ENCODE results near the gene RGS4.

RGS4 gene

GRCh38 chr1:163069142-163069541, at the start of gene RGS4:
Gene RGS4, plus strand, starts transcription at chr1:163069361. Its CDS starts 124 bp downstream, at chr1:163069485.
- DNase-seq = no peak

- no peak for DNase-seq
These were observed 47.0 kb upstream of the RGS4 start for GRCh38 chr1:163022129-163022528.

DNA sequence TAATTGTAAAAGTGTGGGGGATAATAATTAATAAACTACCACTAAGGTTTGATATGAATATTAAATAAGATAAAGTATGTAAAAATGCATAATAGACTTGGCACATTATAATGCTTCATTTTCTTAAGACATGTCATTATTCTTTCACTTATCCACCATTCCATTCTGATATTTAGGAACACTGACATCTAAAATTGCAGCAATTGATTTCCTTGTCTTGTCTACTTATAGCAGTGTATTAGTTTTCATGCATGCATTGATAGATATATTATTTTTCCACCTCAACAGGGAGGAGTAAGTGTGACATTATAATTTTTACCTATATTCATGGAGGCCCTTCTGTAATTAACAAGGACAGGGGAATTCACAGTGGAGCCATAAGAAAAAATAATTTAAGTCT, 41.6 kb upstream of the RGS4 start:
- DNase-seq = no peak

GRCh38 chr1:163029901-163030300, 39.3 kb upstream of the RGS4 start:
- no peak for DNase-seq

DNA sequence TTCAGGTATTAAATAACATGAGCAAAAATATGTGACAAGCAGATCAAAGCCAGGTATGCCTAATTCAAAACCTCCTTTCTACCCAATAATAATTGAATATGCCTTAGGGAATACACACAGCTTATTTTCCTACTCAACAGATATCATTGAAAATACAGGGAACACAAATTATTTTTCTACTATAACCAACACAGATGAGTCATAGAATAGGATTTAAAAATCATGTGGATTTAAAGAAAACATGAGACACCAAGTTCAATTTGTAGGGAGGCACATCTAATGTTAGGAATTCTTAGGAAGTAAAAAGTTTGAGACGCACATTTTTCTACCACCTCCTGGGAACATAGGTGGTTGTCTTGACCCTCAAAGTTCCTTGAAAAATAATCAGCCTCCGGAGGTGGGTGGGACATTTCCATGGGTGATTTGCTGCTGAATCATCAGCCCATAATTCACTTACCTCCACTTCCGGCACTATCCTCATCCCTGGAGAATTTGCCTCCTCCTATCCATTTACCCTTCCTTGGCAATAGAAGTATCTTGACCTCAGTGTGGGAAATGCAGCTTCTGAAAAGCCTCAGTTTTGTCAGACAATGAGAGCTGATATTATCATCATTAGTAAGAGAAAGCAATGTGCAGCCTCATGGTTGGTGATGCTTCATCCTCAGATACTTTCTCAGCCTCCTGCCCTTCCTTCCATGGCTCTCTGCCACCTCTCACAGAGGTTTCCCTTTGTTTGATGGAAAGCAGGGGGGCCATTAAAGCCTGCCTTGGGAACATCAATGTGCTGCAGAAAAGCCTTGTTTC, 33.5 kb upstream of the RGS4 start:
- no peak for DNase-seq

- no peak for DNase-seq
These were observed 32.5 kb upstream of the RGS4 start for GRCh38 chr1:163036671-163037070.

GRCh38 chr1:163038928-163039706, 30.0 kb upstream of the RGS4 start:
- DNase-seq = no peak

DNA sequence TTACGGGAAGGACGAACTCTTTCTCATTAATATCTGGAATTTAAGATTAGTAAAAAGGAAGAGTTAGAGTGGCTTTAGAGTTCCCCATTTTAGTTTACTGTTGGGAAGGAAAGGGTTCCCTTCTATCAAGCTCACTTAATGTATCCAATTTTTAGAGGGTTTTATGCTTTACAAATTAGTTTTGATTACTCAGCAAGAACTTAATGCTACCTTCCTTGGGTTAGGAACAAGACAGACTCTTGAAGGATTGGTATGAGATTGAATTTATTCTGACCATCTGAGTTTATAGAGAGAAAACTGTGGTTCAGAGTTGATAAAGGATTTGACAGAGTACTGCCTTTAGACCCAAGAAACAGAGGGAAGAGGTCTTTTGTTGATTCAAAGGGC, 29.5 kb upstream of the RGS4 start:
- no peak for DNase-seq

DNA sequence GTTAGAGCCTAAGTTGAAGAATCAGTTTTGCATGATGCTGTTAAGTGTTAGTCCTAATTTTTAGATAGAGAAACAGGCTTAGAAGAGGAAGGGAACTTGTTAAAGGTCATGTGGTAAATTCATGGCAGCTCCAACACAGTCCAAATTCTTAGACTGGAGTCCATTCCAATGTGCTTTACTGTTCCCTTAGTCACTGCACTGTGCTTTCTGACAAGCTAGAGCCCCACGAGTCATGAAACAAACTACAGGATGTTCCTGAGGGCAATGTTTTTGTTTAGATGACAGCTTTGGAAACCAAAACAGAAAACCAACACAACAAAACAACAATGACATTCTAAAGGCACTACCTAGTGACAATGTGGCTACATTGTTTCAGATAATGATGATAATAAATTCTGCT, 23.1 kb upstream of the RGS4 start:
- no peak for DNase-seq

DNA sequence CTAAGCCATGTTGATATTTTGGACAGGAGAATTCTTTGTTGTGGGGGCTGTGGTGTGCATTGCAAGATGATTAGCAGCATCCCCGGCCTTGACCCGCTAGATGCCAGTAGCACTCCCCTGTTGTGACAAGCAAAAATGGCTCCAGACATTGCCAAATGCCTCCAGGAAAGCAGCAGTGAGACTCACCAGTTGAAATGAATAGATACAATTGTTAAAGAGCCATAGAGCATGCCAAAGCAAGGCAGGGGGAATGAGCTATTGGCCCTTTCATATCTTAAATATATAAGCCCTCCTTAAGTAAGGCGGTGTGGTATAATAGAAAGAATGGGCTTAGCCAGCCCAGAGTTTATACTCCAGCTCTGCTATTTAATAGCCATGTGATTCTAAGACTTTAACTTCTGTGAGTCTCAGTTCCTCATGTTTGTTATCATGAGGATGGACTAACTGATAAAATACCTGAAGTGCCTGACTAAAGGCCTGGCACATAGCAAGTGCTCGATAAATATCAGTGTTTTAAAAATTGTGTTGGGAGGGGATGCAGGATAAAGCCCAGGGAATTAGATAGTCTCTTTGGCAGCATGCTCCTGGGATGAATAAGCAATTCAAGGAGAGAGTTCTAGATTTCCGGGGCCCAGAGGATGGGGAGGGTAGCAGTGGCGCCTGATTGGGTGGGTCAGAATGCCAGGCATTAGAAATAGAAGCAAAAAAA, 21.1 kb upstream of the RGS4 start:
- DNase-seq = no peak

DNA sequence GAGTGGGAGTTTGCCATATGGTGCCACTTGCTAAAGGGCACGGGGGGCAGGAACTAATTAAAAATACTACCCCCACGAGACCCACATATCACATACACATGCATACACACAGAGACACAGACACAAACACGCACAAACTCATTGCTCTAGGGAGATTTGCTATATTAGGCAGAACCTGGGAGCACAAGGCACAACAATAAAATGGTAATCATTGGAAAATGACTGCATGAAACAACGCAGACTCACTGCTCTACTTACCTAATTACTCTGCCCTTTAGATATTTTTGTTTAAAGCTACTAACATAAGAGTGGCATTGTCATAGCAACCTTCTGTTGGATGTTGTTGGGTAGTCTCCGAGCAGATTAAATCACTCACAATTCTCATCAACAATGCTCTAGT, 20.3 kb upstream of the RGS4 start:
- no peak for DNase-seq

GRCh38 chr1:163049296-163049695, 19.9 kb upstream of the RGS4 start:
- no peak for DNase-seq

DNA sequence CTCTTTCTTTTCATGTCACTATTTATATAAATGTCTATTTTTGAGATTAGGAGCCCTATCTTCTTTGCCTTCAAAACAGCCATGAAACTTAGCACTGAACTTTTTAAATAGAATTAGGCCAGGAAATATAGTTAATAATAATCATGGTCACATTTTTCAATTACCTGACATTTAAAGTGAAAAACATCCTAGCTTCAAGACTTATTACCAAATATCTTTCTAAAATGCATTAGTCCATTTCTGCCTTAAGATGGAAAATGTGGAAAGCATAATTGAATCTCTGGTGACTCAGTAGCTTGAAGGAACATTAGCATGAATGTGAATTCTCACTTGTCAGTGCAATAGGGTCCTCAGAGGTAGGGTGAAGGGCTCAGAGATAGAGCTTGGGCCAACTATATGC, 18.7 kb upstream of the RGS4 start:
- DNase-seq = no peak

GRCh38 chr1:163054181-163054591, 15.0 kb upstream of the RGS4 start:
- no peak for DNase-seq

DNA sequence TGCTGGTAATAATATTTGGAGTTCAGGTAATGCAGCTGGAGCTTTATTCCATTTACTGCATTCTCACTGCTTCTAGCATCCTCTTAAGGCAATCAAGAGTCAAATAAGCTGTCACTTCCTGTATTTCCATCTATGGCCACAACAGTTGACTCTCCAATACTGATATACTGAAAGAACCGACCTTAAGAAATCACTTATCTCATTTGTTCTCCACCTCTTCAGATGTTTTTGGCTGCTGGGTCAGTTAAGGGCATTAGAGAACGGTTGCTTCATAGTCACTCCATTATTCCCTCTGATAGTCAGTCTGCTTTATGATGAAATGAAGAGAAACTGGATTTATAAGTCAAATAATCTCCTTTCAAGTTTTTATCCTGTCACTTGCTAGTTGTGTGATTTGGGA, 14.2 kb upstream of the RGS4 start:
- DNase-seq = no peak

DNA sequence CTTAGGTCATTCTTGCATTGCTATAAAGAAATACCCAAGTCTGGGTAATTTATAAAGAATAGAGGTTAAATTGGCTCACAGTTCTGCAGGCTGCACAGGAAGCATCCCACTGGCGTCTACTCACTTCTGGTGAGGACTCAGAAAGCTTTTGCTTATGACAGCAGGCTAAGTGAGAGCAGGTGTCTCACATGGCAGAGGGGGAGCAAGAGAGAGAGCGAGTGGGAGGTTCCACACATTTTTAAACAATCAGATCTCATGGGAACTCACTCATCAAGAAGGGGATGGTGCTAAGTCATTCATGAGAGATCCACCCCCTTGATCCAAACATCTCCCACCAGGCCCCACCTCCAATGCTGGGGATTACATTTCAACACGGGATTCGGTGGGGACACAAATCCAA, 13.6 kb upstream of the RGS4 start:
- no peak for DNase-seq

GRCh38 chr1:163056831-163057230, 12.3 kb upstream of the RGS4 start:
- DNase-seq = no peak

DNA sequence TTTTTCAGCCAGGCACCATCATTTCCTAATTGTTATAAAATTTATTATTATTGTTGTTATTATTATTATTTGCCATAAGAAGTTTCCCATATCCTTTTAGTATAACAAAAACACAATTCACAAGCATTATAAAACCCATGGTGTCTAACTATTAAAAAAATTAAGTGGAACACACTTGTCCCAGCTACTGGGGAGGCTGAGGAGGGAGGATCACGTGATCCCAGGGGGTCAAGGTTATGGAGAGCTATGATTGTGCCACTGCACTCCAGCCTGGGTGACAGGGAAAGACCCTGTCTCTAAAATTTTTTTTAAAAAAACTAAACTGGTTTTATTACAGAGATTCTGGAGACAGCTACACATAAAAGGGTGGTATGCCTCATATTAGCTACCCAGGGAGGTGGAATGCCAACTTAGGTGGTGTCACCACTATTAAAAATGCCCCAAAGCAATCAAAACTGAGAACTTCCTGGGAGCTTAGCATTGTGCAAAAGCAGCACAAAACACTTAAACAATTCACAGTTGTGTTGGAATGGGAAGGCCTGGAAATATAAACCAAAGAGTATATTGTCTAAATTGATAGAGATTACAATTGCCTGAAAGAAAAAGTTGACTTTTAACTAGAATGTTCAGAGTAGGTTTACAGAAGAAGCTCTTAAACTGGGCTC, 8.7 kb upstream of the RGS4 start:
- DNase-seq = no peak

GRCh38 chr1:163063143-163063542, 6.0 kb upstream of the RGS4 start:
- no peak for DNase-seq

GRCh38 chr1:163063610-163064009, 5.6 kb upstream of the RGS4 start:
- DNase-seq = no peak

GRCh38 chr1:163066168-163066567, 3.0 kb upstream of the RGS4 start:
- DNase-seq = no peak

- no peak for DNase-seq
These were observed 2.5 kb upstream of the RGS4 start for GRCh38 chr1:163066686-163067085.

GRCh38 chr1:163068716-163069115, 445 bp upstream of the RGS4 start:
- no peak for DNase-seq
